GM19324 (cell line): ENCODE data around the gene SYCP2L.
A peak's percentile ranks its signal among the peaks of the same experiment; 100 is the strongest.
"Not testable (repeated sequence)": the region's sequence is repeated elsewhere in the genome, so short reads cannot be mapped to it uniquely, and the experiment has no call there.

Source experiments
- ATAC-seq: cut with Tn5 transposase; IDR thresholded peaks from one replicate; pipeline ENCODE4 v1.9.1; 2021; ENCODE audit warnings: mild to moderate bottlenecking, moderate library complexity; ENCODE audit not compliant: unreplicated experiment, low FRiP score

The SYCP2L gene

GRCh38 chr6:10886691-10887502 is at the start of gene SYCP2L:
SYCP2L (plus strand) TSS chr6:10887052; CDS start chr6:10887127, 75 bp downstream.
- ATAC-seq, result peak; percentile 68

- no peak for ATAC-seq
Measured at GRCh38 chr6:10837622-10837994, 49.2 kb upstream of the SYCP2L start.

- ATAC-seq, result peak; percentile 85
Measured at GRCh38 chr6:10837995-10838793, 48.7 kb upstream of the SYCP2L start, which contains the start of gene MAK. MAK (minus strand) TSS chr6:10838539; CDS start chr6:10830648, 7,891 bp downstream.

- ATAC-seq, result peak; percentile 76
Measured at GRCh38 chr6:10838794-10839333, 48.0 kb upstream of the SYCP2L start.

GRCh38 chr6:10843554-10843953 is 43.3 kb upstream of the SYCP2L start:
- ATAC-seq, result no peak

GRCh38 chr6:10847684-10848083 is 39.2 kb upstream of the SYCP2L start:
- ATAC-seq, result no peak

- no peak for ATAC-seq
Measured at GRCh38 chr6:10849901-10850300, 37.0 kb upstream of the SYCP2L start.

GRCh38 chr6:10850728-10851127 is 36.1 kb upstream of the SYCP2L start:
- ATAC-seq, result no peak

- no peak for ATAC-seq
Measured at GRCh38 chr6:10852361-10852960, 34.4 kb upstream of the SYCP2L start.

GRCh38 chr6:10853849-10854300 is 33.0 kb upstream of the SYCP2L start:
- not testable (repeated sequence) for ATAC-seq

GRCh38 chr6:10854922-10855632 is 31.8 kb upstream of the SYCP2L start:
- ATAC-seq, result no peak

GRCh38 chr6:10857259-10857658 is 29.6 kb upstream of the SYCP2L start:
- ATAC-seq, result no peak

- no peak for ATAC-seq
Measured at GRCh38 chr6:10861086-10861485, 25.8 kb upstream of the SYCP2L start.

GRCh38 chr6:10862361-10862760 is 24.5 kb upstream of the SYCP2L start:
- no peak for ATAC-seq

GRCh38 chr6:10863031-10863430 is 23.8 kb upstream of the SYCP2L start:
- ATAC-seq, result not testable (repeated sequence)

GRCh38 chr6:10866709-10867108 is 20.1 kb upstream of the SYCP2L start:
- ATAC-seq, result not testable (repeated sequence)

- no peak for ATAC-seq
Measured at GRCh38 chr6:10867952-10868351, 18.9 kb upstream of the SYCP2L start.

- no peak for ATAC-seq
Measured at GRCh38 chr6:10873374-10873773, 13.5 kb upstream of the SYCP2L start.

GRCh38 chr6:10874207-10874606 is 12.6 kb upstream of the SYCP2L start:
- no peak for ATAC-seq

- ATAC-seq, result no peak
Measured at GRCh38 chr6:10875026-10875425, 11.8 kb upstream of the SYCP2L start.
